GM18951 (cell line): ENCODE results near the gene C6orf89.
"Not testable (repeated sequence)": the region's sequence is repeated elsewhere in the genome, so short reads cannot be mapped to it uniquely, and the experiment has no call there.

ENCODE experiments used
- POLR2A ChIP-seq: IDR thresholded peaks from 4 replicates; pipeline ENCODE4 v1.6.1; 2011; ENCODE audit warnings: mild to moderate bottlenecking; ENCODE audit not compliant: insufficient read length, insufficient read depth; ENCODE audit errors: extremely low read depth
- in situ Hi-C: fragments of 300-500 bp; cut with MboI; formaldehyde crosslinking; loops from one replicate; pipeline ENCODE4 v1.12.0; 2022; ENCODE audit warnings: low sequenced_read_pairs, mixed read lengths, inconsistent platforms; ENCODE audit not compliant: unreplicated experiment

C6orf89 gene

DNA sequence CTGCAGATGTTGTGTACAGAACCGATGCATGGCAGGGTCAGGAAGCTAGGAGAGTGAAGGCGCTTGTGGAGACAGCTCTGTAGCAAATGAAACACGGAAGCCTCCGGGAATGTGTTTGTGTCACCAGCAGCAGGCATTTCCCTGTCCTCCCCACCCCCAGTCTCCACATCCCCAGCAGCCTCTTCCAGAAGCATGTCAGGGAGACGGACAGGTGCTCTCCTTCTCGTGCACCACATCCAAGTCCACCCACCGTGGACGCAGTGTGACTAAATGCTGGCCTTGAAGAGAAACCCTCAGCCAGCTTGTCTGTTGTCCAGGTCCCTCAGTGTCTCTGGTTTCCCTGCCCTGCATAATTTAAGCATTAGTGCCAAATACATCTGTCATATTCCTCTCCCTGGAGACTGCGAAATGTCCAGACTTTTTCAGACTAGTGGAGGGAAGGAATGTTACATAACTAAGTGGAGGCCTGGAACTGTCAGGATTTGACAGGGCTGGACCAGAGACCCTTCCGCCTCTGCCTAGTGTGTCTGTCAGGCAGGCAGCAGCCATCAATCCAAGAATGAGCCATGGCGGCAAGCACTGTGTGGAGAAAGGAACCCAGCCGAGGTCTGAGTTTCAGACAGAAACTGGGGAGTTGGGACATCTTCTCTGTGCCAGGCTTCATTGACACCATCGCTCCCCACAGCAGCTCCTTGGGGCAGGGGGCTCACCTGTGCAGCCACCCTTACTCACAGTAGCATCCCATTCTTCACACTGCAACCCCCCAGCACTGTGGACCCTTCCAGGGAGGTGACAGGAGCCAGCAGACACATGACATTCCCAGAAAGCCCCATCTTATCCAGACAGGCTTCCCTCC, 42.2 kb downstream of the C6orf89 start:
- TF ChIP-seq POLR2A: no peak
- in situ Hi-C loops: no loop called here

DNA sequence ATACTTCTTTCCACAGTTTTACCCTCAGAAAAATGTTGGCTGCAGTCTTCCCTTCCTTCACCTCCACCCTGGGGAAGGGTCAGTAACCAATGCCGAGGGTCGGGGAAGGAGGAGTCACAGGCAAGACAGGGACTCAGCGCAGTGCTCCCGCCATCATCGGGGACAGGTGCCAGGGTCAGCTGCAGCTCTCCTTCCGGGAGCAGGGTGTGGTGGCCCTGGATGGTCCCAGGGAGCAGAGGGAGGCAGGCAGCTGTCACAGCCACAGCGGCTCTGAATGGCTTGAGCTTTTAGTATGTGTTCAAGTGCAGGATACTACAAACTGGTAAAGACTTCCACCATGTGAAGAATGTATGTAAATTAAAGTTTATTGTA, 42.8 kb downstream of the C6orf89 start:
- no peak for TF ChIP-seq POLR2A
- in situ Hi-C loops: no loop called here

DNA sequence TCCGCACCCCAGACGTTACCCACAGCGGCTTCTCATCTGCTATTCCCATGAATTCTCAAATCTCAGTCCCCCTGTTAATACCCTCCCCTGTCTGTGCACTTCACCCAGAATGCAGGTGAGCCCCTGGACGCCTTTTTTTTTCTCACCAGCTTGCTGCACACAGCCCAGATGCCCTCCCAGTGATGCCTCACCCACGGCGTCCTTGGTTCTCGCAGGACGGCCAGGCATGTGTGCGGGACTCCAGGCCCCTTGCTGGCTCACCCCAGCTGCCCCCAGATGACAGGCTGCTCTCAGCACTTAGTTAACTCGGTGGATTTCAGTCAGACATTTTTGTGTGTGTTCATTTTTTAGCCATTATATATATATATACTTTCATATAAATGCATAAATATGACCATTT, 43.4 kb downstream of the C6orf89 start:
- in situ Hi-C loops: no loop called here
- no peak for TF ChIP-seq POLR2A

DNA sequence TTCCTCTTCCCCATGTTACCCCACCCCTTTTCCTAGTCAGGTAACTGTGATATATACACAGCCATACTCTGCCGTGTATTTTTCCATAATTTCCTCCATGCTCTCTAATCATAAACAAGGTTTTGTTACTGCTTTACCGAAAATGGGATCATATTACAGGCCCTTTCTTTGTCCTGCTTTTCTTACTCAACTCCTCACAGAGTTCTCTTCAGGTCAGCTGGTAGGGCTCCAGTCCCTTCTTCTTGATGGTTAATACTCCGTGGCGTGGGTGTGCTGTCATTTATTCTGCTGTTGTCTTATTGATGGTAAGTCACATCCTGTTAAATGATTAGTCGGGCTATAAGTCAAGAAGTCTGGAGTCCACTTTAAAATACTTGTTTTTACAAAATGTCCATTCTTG, 43.9 kb downstream of the C6orf89 start:
- in situ Hi-C loops: no loop called here
- TF ChIP-seq POLR2A: no peak

DNA sequence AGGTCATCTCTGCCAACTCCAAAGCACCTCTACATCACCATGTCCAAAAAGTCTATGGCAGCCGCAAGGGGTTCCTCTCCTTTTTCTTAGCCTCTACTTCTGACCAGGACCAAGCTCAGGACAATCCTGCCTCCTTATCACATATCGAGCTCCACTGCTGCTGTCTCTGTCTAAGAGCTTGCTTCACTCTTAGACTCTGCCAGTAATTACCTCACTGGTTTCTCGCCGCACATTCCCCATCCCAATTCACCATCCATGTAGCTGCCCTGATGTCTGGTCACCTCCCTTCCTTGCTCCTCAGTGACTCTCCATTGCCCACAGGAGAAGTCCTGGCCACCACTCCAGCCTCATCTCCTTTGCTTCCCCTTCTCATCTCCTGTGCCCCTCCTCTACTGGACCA, 44.7 kb downstream of the C6orf89 start:
- TF ChIP-seq POLR2A: no peak
- in situ Hi-C loops: no loop called here

DNA sequence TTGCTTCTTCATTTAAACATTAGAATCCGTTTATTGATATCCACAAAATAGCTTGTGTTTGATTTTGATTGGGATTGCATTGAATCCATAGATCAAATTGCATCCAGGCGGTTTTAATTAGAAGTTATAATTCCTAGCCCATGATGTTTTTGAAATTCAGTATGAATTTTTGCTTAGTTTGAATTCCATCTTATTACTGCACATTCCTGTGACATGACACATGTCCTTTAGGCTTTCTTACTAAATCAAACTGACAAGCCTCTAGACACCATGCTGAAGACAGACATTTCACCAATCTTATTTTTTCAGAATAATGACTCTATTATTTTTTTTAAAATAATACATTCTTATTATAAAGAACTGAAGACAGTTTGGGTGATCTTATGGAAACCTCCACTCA, 47.4 kb downstream of the C6orf89 start:
- no peak for TF ChIP-seq POLR2A
- in situ Hi-C loops: no loop called here

DNA sequence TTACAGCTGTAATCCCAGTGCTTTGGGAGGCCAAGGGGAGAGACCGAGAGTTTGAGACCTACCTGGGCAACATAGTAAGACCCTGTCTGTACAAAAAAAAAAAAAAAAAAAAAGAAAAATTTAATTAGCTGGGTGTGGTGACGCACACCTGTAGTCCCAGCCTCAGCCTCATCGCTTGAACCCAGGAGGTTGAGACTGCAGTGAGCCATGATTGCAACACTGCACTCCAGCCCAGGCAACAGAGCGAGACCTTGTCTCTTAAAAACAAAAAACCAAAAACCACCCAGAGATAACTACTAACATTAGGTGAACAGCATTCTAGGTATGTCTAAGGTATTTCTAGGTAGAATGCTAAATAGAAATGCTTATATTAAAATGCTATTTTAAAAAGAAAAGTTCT, 47.8 kb downstream of the C6orf89 start:
- TF ChIP-seq POLR2A: no peak
- in situ Hi-C loops: no loop called here

DNA sequence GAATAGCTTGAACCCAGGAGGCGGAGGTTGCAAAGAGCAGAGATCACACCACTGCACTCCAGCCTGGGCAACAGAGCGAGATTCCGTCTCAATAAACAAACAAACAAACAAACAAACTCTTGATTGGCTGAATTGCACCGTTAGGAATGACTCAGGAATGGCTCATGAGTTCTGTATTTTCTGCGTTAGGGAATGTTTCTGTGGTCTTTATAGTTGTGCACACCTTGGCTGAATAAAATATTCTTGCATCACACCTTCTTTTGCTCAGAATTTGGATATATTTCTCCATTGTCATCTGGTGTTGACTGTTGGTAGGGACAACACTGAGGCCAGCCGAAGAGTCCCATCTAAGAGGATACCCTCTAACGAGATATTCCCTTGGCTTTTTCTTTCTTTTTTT, 49.1 kb downstream of the C6orf89 start:
- in situ Hi-C loops: no loop called here
- no peak for TF ChIP-seq POLR2A

DNA sequence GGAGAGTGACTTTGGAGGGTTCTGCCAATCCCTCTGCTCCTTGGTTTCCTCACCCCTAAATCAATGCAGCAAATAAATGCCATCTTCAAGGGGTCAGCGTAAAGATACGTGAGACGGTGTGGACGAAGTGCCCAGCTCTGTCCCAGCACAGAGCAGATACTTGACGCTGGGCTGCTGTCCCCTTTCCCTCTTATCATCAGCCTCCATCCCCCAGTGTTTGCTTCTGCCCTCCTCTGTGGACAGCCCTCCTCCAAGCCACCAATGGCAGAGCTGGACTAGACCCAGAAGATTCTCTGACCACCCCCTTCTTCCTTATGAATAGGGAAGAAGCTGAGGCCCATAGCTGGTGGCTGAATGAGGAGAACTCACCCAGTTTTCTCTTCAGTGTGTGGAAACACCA, 51.1 kb downstream of the C6orf89 start:
- TF ChIP-seq POLR2A: no peak
- in situ Hi-C loops: no loop called here

DNA sequence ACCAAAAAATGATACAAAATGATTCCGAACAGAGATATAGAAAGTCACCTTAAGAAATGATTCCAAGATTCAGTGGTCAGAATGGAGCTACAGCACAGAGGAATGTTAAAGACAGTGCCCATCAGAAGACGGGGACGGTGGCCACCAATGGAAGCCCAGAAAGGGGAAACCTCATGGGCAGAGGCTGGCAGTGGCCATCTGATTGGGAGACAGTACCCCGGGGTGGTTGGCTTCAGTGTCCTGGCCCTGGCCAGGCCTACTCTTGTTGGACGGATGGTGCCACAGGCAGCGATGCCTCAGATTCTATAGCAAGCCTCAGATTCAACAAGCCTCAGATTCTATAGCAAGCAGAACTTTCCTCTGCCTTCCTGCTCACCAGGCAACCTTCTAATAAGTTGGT, 52.1 kb downstream of the C6orf89 start:
- TF ChIP-seq POLR2A: no peak
- in situ Hi-C loops: no loop called here

DNA sequence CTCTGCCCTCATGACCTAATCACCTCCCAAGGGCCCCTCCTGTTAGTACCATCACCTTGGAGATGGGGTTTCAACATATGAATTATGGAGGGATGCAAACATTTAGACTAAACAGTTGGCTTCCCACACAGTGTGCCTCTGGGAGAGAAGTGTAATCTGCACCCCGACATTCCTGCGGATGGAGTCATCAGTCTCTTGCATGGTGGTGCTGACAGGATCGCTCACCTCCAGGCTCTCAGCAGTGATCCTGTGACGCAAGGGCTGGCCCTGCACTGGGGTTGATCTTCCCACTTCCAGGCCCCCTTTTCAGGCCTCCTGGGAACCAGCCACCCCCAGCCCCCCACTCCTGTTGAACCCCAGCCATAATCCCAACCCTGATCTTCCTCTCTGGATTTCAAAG, 52.8 kb downstream of the C6orf89 start:
- no peak for TF ChIP-seq POLR2A
- in situ Hi-C loops: no loop called here

DNA sequence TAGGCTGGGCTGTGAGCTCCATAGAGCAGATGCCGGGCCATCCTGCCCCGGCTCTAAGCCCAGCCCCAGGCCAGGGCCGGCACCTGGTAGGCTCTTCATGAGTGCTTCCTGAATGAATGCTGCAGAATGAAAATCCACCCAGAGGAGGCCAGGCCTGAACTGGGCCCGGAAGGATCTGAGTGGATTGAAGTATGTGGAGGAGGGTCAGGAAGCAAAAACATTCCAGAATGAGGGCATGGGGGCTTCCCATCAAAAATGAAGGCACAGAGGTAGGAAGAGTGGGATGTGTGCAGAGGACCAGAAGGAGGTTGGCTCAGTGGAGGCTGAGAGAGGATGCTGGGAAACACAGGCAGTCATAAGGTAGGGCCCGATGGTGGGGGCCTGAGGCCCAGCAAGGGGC, 53.3 kb downstream of the C6orf89 start:
- in situ Hi-C loops: not testable (repeated sequence)

DNA sequence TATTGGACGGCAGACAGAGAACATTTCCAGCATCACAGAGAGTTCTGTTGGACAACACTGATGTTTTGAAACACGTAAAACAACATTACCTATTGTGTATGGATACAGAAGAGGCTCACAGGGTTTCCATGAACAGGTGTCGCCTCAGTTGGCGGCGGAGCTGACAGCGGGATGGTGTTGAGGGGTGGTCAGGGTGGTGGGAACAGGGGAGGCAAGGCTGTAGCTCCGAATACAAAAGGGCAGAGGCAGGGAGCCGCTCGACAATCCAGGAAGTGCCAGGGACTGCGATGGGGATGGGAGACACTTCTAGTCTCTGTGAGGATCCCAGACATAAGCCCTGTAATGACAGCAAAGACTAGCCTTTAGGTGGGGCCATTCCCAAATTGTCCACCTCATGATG, 54.3 kb downstream of the C6orf89 start:
- no peak for TF ChIP-seq POLR2A
- in situ Hi-C loops: no loop called here

DNA sequence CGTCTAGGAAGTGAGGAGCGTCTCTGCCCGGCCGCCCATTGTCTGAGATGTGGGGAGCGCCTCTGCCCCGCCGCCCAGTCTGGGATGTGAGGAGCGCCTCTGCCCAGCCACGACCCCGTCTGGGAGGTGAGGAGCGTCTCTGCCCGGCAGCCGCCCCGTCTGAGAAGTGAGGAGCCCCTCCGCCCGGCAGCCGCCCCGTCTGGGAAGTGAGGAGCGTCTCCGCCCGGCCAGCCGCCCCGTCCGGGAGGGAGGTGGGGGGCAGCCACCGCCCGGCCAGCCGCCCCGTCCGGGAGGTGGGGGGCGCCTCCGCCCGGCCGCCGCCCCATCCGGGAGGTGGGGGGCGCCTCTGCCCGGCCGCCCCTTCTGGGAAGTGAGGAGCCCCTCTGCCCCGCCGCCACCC, 55.8 kb downstream of the C6orf89 start:
- in situ Hi-C loops: not testable (repeated sequence)

DNA sequence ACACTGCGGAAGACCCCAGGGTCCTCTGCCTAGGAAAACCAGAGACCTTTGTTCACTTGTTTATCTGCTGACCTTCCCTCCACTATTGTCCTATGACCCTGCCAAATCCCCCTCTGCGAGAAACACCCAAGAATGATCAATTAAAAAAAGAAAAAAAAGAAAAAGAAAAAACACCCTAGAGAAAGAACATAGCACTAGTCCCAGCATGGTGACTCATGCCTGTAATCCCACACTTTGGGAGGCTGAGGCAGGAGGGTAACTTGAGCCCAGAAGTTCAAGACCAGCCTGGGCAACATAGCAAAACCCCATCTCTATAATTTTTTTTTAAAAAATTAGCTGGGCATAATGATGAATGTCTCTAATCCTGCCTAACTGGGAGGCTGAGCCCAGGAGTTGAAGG, 56.6 kb downstream of the C6orf89 start:
- in situ Hi-C loops: not testable (repeated sequence)
